Spleen (tissue), 11 donors: ENCODE results near the gene VPS8. TPM values are rescaled to one million over a fixed set of nuclear protein-coding genes. Genes with fewer than 3 reads are reported as not detected.

Experiments
- DNase-seq: peaks from one replicate; pipeline ENCODE4 v3.0.0-alpha.2; 2020
- H3K27ac ChIP-seq, 8 donors: fragments of 200-600 bp; sonication (generic) in 7 of 8; 1 replicate in 4 of 8; 2 replicates in 4 of 8; pipeline versions ENCODE4 v1.5.0 to v1.8.0; 2016 to 2021; ENCODE audit warnings: inconsistent platforms in 4 of 8, mild to moderate bottlenecking in 4 of 8, moderate library complexity in 1 of 8
- H3K27me3 ChIP-seq, 7 donors: fragments of 200-600 bp; sonication (generic) in 6 of 7; replicated peaks in 1 of 7; 1 replicate in 4 of 7; 2 replicates in 3 of 7; pipeline versions ENCODE4 v1.5.0 to v1.8.0; 2016 to 2021; ENCODE audit warnings: inconsistent platforms in 3 of 7, mild to moderate bottlenecking in 1 of 7
- H3K36me3 ChIP-seq, 6 donors: fragments of 200-600 bp; sonication (generic) in 5 of 6; 1 replicate in 4 of 6; 2 replicates in 2 of 6; pipeline versions ENCODE4 v1.5.0 to v1.8.0; 2016 to 2021; ENCODE audit warnings: inconsistent platforms in 2 of 6
- H3K4me1 ChIP-seq, 6 donors: fragments of 200-600 bp; sonication (generic) in 5 of 6; 1 replicate in 3 of 6; 2 replicates in 3 of 6; pipeline versions ENCODE4 v1.5.0 to v1.8.0; 2016 to 2021; ENCODE audit warnings: inconsistent platforms in 3 of 6
- H3K4me3 ChIP-seq, 8 donors: fragments of 200-600 bp; sonication (generic) in 7 of 8; 1 replicate in 4 of 8; 2 replicates in 4 of 8; pipeline versions ENCODE4 v1.5.0 to v1.8.0; 2016 to 2021; ENCODE audit warnings: inconsistent platforms in 4 of 8, mild to moderate bottlenecking in 4 of 8, moderate library complexity in 2 of 8
- H3K9me3 ChIP-seq, 8 donors: fragments of 200-600 bp; sonication (generic) in 7 of 8; 1 replicate in 4 of 8; 2 replicates in 4 of 8; pipeline versions ENCODE4 v1.5.0 to v1.8.0; 2016 to 2021; ENCODE audit warnings: inconsistent platforms in 4 of 8
- POLR2A ChIP-seq, 3 donors: fragments of 450-650 bp; IDR thresholded peaks; one replicate each; pipeline ENCODE4 v1.5.1; 2017; ENCODE audit warnings: antibody characterized with exemption in 3 of 3, mild to moderate bottlenecking in 1 of 3
- POLR2AphosphoS5 ChIP-seq, 3 donors: sonication (generic); formaldehyde crosslinking; IDR thresholded peaks; one replicate each; pipeline ENCODE4 v1.5.1; 2017; ENCODE audit warnings: antibody characterized with exemption in 3 of 3
- WGBS, 5 donors: extraction: QIAGEN DNeasy Blood & Tissue Kit in 3 of 5; methylation state at CpG; one replicate each; pipeline versions ENCODE4 v1.1.5 to v1.1.7; 2013 to 2018; 5-methylcytosine and 5-hydroxymethylcytosine counted together
- intact Hi-C: fragments of 100-400 bp; cut with DNase I; formaldehyde crosslinking; loops from one replicate; pipeline ENCODE4 v1.15.0; 2023; ENCODE audit warnings: low total_unique reads
- polyA plus RNA-seq, 3 donors: library from polyadenylated mRNA; stranded (reverse); fragments of 200-250 nt; gene quantifications; one replicate each; pipeline ENCODE4 v1.2.1, GENCODE V29; 2013
- total RNA-seq, 7 donors: library from RNA; depleted of rRNA in 3 of 7; stranded (reverse); fragments of >200 nt in 3 of 7; fragmentation: NEBNext Ultra II Directional in 4 of 7; extraction: Animal tissue kit (Norgen Biotek cat#: 25700) in 4 of 7; gene quantifications; one replicate each; pipeline versions ENCODE4 v1.1.0 to v1.2.1, GENCODE V29; 2016 to 2021
- TF ChIP-seq, protein P1 (sequence below), 11 experiments: fragments of 200-600 bp in 7 of 11; fragments of 450-650 bp in 4 of 11; sonication (generic) in 4 of 11; IDR thresholded peaks in 8 of 11; conservative IDR thresholded peaks in 3 of 11; 1 replicate in 7 of 11; 2 replicates in 4 of 11; pipeline versions ENCODE4 v1.4.0 to v1.8.0; 2016 to 2021; ENCODE audit warnings: antibody characterized with exemption in 11 of 11, inconsistent platforms in 4 of 11, mild to moderate bottlenecking in 1 of 11
- donor health status: healthy with polysubstance abuse.
- donor health status: DM: no; HTN: no; CAD: no; lungs with moderate emphysema.
- donor health status: DM: no; HTN: no; CAD: no.
- donor health status: Bipolar disorder and iron deficiency.
- donor health status: healthy.
- donor health status: DM: no; HTN: no; CAD: no.
- donor health status: DM: yes; HTN: yes; CAD: no.

VPS8 gene
- total and polyA plus RNA-seq, 10 donors = 9.1 to 169 (median 97.5) TPM

DNA sequence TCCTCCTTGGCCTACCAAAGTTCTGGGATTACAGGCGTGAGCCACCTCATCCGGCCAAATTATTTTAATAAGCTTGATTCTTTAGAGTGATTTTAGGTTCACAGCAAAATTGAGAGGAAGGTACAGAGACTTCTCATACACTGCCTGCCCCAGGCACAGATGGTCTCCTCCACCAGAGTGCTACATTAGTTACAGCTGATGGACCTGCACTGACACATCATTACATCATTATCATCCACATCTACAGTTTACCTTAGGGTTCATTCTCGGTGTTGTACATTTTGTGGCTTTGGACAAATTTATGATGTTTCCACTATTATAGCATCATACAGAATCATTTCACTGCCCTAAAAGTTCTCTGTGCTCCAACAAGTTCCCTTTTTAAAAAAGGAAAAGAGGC is 4.4 kb upstream of the VPS8 start:
- no peak overlapping the region for H3K4me3 ChIP-seq
- H3K4me1 ChIP-seq = peaks cover 0 to 49% (median 17%) of the 10 kb centered on the region in 6 donors
- H3K36me3 ChIP-seq = no peaks in the 10 kb centered on the region
- no peaks in the 10 kb centered on the region for H3K27me3 ChIP-seq
- no peaks in the 10 kb centered on the region for H3K9me3 ChIP-seq
- WGBS, 5 donors = 85 to 89% (median 86%) methylated on average over 3 of the region's 3 CpGs
- no peak for DNase-seq
- H3K27ac ChIP-seq = no peak overlapping the region
- TF ChIP-seq POLR2A (IDR thresholded peaks at IDR 0.05) (no peak), POLR2AphosphoS5 (IDR thresholded peaks at IDR 0.05) (no peak)
- TF ChIP-seq, protein P1, sequence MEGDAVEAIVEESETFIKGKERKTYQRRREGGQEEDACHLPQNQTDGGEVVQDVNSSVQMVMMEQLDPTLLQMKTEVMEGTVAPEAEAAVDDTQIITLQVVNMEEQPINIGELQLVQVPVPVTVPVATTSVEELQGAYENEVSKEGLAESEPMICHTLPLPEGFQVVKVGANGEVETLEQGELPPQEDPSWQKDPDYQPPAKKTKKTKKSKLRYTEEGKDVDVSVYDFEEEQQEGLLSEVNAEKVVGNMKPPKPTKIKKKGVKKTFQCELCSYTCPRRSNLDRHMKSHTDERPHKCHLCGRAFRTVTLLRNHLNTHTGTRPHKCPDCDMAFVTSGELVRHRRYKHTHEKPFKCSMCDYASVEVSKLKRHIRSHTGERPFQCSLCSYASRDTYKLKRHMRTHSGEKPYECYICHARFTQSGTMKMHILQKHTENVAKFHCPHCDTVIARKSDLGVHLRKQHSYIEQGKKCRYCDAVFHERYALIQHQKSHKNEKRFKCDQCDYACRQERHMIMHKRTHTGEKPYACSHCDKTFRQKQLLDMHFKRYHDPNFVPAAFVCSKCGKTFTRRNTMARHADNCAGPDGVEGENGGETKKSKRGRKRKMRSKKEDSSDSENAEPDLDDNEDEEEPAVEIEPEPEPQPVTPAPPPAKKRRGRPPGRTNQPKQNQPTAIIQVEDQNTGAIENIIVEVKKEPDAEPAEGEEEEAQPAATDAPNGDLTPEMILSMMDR (IDR thresholded peaks at IDR 0.05 in 8 of 11, conservative IDR thresholded peaks at IDR 0.05 in 3 of 11) = no peak
- intact Hi-C loops = no loop called here

DNA sequence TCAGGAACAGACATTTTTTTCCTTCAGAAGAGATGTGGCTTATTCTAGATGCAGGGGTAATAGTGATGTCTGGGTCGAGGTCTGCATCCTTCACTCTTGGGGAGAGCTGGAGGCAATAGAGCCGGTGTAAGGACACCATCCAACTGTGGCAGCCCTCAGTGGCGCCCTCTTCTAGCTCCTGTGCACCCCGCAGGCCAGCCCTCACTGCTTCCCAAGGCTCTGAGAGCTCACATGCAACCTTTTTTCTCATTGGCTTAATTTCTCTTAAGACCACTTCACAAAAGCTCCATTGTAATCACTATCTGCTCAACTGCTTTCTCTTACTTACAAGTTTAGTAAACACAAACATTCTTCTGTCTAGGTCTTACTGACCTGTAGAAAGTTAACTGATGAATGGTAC is 3.9 kb upstream of the VPS8 start:
- Histone ChIP-seq H3K27ac (no peak overlapping the region), H3K9me3 (no peaks in the 10 kb centered on the region), H3K4me1 (peaks cover 4 to 52% (median 22%) of the 10 kb centered on the region in 6 donors), H3K4me3 (no peak overlapping the region), H3K36me3 (no peaks in the 10 kb centered on the region), H3K27me3 (no peaks in the 10 kb centered on the region)
- intact Hi-C loops = no loop called here
- DNase-seq = no peak
- TF ChIP-seq, protein P1 (IDR thresholded peaks at IDR 0.05 in 8 of 11, conservative IDR thresholded peaks at IDR 0.05 in 3 of 11) = no peak
- TF ChIP-seq POLR2AphosphoS5 (IDR thresholded peaks at IDR 0.05) = no peak
- TF ChIP-seq POLR2A (IDR thresholded peaks at IDR 0.05) = no peak
- 44 to 54% (median 48%) methylated on average over 4 of the region's 4 CpGs for WGBS, 5 donors

DNA sequence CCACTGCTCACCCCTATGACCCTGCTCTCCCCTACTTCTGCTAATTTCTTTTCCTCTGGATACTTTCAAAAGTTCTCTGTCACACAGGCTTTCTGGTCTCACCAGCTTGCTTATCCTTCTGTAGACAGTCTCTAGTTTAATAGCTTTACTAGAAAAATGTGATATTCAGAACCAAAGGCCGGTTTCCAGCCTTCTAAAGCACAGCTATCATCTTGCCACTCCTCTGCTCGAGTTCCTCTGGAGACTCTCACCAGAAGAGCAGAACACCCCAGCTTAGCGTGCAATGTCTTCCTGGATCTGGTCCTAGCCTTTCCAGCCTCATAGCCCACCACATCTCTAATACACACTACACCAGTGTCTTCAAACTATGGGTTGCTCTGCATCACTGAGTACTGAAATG is 1.8 kb upstream of the VPS8 start:
- H3K4me1 ChIP-seq = peaks cover 11 to 52% (median 36%) of the 10 kb centered on the region in 6 donors
- no peak overlapping the region for H3K27ac ChIP-seq
- no peak for DNase-seq
- TF ChIP-seq POLR2A (IDR thresholded peaks at IDR 0.05) = no peak
- TF ChIP-seq, protein P1 (IDR thresholded peaks at IDR 0.05 in 8 of 11, conservative IDR thresholded peaks at IDR 0.05 in 3 of 11) = no peak
- TF ChIP-seq POLR2AphosphoS5 (IDR thresholded peaks at IDR 0.05) = no peak
- intact Hi-C loops = no loop called here
- H3K9me3 ChIP-seq = no peaks in the 10 kb centered on the region
- H3K4me3 ChIP-seq = no peak overlapping the region
- H3K36me3 ChIP-seq = no peaks in the 10 kb centered on the region
- 89 to 96% (median 95%) methylated on average over 3 of the region's 3 CpGs for WGBS, 5 donors
- no peaks in the 10 kb centered on the region for H3K27me3 ChIP-seq

DNA sequence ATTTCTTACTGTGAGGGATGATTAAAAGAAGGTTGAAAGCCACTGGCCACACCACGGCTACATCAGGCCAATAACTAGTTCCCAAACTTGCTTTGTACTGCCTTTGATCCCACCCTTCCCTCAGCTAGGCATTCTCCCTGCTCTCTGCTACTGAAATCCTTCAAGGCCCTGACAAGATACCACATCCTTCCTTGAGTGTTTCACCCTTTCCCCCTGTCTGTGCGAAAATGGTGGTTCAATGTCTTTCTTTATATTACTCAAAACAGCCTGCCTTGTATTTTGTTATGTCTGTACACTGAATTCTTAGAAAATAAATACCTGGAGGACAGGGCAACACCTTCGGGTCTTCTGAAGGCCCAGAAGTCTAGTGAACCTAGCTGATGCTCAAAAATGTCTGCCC is 932 bp upstream of the VPS8 start:
- intact Hi-C loops = no loop called here
- no peak for DNase-seq
- Histone ChIP-seq H3K36me3 (peaks cover 0 to 5% (median 0%) of the 10 kb centered on the region in 6 donors), H3K4me3 (peak overlapping the region in 1 of 8 donors; percentile 80), H3K9me3 (no peaks in the 10 kb centered on the region), H3K27me3 (no peaks in the 10 kb centered on the region), H3K4me1 (peaks cover 11 to 52% (median 31%) of the 10 kb centered on the region in 6 donors), H3K27ac (peak overlapping the region in 1 of 8 donors; percentile 94)
- WGBS, 5 donors = 69 to 86% (median 74%) methylated on average over 3 of the region's 3 CpGs
- no peak for TF ChIP-seq POLR2AphosphoS5 (IDR thresholded peaks at IDR 0.05)
- no peak for TF ChIP-seq POLR2A (IDR thresholded peaks at IDR 0.05)
- TF ChIP-seq, protein P1 (IDR thresholded peaks at IDR 0.05 in 8 of 11, conservative IDR thresholded peaks at IDR 0.05 in 3 of 11) = no peak
